ENCODE results near the gene TBX15.
"Not testable (repeated sequence)": the region's sequence is repeated elsewhere in the genome, so short reads cannot be mapped to it uniquely, and the experiment has no call there.

TBX15 gene

DNA sequence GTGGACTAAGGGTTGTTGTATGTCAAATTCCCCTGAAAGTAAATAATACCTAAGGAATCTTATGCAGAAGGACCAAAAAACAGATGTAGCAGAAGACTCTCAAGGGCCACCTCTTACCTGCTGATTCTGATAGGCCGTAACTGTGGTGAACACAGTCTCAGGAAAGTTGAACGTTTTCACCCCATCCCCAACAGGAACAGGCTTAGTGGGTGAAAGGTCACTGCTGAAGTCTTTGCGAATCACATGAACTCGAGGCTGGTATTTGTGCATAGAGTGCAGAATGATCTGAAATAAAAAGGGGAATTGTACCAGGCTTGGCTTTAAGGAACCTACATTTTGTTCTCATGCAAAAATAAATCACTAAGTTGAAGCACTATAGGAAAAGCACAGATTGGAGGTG lies 64.8 kb downstream of the TBX15 start:
- DNase-seq: no peak

DNA sequence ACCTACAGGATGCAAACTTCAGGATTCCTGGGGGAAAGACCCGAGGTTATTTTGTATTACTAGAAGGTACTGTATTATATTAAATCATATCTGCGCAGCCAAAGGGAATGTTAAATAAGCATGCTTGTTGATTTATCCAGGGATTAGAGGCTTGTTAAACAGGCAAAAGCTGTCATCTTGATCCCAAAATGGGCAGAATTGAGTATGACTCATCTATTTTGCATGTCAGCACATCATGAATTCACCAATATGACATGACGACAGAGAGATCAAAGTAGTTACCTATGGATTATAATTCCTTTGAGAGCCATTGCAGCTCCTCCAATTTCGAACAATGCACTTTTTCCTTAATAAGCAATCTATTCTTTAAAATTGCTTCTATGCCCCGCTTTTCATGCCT lies 66.1 kb downstream of the TBX15 start:
- DNase-seq: no peak

DNA sequence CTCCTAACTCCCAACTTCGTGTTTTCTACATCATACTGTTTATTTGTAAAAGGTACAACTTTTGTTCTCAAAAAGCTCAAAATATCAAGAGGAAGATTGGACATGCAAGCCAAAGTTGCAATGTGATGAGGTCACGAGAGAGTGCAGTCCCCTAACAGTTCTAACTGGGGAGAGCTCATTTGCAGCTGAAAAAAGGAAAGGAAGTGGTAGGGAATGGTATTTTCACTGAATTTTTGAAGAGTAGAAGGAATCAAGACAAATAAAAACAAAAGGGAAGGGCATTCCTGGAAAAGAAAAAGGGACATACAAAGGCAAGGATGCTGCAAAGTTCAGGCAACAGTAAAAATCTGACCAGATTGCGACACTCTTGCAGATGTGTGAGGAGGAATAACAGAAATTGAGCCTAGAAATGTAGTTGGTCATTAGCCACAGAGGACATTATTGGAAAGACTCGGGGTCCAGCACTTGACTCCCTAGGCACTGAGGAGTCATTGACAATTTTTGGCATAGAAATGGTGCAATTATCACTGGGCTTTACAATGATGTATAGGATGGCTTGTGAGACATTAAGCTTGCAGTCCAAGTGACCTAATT lies 67.9 kb downstream of the TBX15 start:
- DNase-seq: no peak

DNA sequence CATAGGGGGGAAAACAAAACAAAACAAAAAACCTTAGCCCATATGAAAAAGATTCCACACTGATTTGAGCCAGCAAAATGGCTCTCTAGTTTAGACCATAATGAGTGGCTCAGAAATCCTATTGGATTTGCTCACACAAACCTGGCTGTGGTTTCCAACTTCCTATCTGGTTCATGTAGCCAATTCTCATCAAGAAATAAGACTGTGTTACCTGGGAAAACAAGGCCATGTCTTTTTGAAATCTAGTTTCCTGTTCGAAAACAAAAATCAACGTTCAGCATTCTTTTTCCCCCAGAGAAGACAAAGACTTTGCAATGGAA lies 69.2 kb downstream of the TBX15 start:
- DNase-seq: no peak

DNA sequence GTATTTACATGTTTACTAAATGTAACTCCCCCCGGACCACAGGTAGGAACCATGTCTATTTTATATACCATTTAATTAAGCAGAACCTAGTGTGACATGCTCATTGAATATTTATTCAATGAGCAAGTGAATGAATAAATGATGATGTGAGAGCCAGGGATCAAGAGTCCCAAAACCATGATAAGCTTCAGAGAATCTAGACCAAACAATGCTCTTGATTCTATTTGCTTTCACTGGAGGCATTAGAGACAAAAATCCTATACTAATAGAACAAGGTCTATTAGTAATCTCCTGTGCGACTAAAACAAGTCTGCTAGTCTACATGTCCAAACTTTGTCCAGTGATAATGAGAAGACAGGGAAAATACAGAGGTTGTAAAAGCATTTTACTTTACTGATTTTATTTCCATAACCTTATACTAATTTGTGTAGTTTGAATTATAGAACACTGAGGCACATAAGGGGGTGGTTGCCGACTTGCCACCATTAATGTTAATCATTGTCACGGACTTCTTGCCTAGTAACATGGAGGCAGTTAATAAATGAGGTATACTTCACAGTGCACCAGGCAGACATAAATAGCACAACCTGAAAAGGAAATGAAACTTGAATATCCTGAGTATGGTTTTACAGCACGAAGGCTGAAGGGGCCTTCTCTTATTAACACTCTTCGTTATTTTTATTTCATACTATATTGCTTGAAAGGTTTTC lies 69.8 kb downstream of the TBX15 start:
- no peak for DNase-seq

DNA sequence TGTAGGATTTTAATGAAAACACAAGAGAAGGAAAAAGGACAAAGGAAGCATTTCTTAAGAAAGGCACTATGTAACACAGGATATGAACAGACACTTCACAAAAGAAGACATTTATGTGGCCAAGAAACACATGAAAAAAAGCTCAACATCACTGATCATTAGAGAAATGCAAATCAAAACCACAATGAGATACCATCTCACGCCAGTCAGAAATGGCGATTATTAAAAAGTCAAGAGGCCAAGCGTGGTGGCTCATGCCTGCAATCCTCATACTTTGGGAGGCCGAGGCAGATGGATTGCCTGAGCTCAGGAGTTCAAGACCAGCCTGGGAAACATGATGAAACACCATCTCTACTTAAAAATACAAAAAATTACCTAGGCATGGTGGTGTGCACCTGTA lies 71.8 kb downstream of the TBX15 start:
- DNase-seq: not testable (repeated sequence)

GRCh38 chr1:118914379-118915161 lies 73.6 kb downstream of the TBX15 start:
- no peak for DNase-seq

DNA sequence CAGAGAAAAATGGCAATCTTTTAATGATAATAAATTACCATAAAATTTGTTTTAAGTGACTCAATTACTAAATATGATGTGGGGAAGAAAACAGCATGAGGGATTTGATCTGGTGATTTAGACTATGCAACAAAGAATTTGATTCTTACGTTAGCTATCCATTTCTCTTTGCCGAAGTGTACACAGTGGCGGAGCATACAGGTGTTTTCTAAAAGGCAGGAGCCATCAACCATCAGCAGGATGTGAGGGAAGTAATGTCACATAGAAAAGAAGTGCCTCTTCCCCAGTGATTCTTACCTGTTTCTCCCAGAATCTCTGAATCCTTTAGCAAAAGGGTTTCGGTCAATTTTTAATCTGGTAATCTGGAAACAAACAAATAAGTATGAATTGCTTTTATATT lies 74.3 kb downstream of the TBX15 start:
- DNase-seq: no peak

GRCh38 chr1:118912574-118912973 lies 75.6 kb downstream of the TBX15 start:
- no peak for DNase-seq

- DNase-seq: no peak
These were observed 76.6 kb downstream of the TBX15 start for GRCh38 chr1:118911571-118911970.

- no peak for DNase-seq
These were observed 80.7 kb downstream of the TBX15 start for GRCh38 chr1:118907466-118907865.

GRCh38 chr1:118905671-118906070 lies 82.5 kb downstream of the TBX15 start:
- DNase-seq: no peak

DNA sequence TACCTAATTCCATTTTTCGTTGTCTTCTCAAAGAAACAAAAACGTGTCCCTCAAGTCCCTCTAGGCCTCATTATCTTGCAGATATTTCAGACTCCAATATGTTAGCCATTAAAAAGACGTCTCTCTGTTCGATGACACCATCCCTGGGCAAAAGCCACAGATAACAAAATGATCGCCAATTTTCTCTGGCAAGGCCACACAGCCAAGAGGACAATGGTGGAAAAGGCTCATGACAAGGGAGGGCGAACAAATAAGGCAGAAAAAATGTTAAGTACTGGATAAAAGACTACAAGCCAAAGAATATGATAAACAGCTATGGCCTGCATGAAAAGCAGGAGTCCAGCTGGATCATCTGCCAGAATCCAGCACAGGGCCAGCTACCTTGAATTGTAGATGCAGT lies 82.9 kb downstream of the TBX15 start:
- no peak for DNase-seq

DNA sequence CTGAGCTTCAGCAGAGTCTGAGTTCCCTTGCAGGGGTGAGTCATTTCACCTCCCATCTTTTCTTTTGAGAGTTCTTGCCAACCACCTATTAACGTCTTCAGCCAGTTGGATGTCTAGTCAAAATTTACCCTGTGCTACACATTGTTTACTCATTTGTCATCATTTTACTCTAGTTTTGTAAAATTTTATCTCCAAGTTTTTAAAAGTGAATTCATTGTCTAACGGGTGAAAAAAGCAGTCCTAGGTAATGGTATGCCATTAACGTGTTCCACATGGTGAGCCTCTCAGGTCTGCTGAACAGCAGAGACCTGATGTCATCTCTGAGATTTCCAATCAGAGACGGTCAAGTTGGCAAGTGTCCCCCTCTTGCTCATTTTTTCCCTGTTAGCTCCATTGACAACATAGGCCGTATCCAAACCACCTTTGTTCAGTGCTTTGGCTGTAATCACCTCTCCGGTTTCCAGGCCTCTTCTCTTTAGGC lies 85.4 kb downstream of the TBX15 start:
- no peak for DNase-seq

DNA sequence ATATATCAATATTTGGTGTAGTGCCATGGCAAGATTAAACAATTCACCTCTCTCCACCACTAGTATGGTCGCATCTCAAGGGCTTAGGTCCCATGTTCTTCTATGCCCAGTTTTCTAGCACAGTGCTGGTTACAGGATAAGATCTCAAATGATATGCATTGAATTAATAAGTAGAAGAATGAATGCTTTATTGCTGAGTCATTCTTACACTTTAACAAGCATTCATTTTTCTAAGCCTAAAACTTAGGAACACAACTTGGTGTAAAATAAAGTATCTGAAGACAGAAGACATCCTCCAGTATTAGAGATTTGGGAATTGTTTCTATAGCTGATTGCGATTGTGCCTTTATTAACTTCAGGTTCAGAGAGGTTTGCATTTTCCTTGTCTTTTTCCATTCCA lies 85.8 kb downstream of the TBX15 start:
- no peak for DNase-seq

GRCh38 chr1:118900643-118901440 lies 87.3 kb downstream of the TBX15 start:
- no peak for DNase-seq

DNA sequence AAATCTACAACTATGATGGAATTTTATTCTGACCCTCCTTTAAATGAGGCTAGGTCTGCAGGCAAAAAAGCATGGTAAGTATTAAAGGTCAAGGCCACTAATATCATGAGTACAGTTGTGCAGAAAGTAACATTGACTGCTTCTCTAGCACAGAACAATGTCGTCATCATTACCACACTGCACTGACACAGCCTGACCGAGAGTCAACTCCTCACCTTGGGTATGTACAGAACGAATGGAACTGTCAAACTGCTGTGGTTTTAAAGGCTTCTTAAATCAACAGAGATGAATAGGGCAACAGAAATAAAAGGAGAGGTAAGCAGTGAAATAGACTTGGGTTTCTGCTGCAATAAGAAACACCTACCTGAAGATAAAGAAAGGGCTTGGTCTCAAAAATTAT lies 88.8 kb downstream of the TBX15 start:
- DNase-seq: no peak

DNA sequence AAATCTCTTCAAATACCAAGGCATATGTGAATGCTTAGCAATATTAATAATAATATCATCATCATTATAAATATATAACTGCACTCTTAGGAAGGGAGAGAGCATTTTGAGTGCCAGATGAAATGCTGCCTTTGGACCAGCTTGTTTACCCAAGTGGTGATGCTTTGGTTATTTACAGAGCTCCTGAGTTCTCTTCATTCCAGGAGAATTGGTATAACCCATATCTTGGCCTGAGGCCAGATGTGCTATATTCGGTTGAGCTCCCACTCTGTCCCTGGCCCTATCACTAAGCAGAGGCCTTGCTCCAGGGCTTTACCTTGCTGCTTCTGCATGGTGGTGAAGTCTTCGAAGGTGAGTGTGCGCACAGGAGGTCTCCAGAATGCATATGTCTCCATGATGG lies 89.4 kb downstream of the TBX15 start:
- DNase-seq: no peak

DNA sequence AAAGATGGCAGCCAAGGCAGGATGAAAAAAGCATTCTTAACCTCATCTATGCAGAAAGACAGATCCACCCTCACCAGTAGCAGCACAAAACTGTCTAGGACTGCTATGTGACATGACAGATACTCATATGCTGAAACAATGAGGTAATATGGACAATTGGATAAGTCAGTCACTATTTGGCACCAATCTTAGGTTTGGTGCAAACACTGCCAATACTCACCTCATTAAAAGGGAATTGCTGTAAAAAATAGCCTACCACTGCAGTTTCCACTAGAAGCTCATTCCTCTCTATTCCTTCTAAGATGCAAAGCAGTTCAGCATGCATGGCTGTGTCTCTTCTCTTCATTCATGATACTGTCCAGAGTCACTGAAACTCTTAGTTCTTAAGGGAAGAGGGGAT lies 91.7 kb downstream of the TBX15 start:
- DNase-seq: no peak

DNA sequence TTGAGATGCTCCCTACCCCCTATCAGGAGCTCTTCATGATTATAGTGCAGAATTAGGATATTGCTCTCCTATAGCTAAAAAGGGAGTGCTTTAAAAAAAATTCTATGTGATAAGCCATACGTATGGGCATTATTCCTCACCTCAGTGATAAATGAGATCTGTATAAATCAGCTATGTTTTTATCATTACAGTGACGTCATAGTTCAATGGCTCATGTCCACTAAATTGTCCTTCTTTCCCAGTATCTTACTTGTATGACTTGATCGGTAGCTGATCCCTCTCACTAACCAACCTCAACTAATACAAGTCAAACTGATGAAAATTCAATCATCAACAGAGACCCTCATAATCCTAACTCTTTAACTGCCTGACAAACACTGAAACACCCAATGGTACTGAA lies 93.3 kb downstream of the TBX15 start:
- DNase-seq: no peak

DNA sequence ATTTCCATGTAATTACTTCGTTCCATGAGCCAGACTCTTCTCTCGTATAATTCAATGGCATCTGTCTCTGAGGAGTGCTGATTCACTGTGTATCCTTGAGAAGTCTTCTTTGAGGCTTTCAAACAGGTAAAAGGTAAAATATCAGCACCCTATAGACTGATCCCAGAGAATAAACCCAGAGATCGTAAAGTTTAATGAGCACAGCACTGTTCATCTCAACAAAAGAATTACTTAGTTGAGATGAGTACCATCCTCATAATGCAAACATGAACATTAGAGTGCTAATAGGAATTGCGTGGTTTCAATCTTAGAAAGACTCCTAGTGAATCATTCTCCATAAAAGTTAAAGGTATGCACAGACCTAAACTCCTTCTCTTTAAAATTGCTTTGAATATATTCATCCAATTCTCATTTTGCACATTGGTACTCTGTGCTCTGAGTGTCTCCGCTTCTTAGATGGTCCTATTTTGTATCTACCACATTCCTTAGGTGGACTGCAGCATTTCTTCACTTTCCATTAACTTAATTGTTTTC lies 97.2 kb downstream of the TBX15 start:
- DNase-seq: no peak

DNA sequence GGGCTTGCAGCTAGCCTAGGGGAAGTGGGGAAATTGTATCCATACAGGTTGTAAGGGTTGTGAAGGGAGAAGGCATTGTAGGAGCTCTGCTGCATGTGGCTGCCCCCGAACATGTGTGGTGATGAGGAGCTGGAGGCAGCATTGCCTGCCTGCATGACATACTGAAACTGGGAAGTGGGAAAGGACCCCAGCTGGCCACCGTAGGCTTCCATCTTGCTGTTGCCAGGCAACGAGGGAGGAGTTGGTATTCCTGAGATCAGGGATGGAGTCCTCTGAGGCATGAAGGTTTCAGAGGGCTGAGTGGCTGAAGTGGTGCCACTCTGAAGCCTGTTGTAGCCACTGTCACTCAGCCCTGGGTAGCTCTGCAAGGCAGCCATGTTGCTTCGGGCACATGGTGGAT lies 103.2 kb downstream of the TBX15 start:
- DNase-seq: no peak

GRCh38 chr1:118881751-118882150 lies 106.4 kb downstream of the TBX15 start:
- DNase-seq: no peak

All from stimulated activated CD4-positive, alpha-beta T cell treated with anti-CD3 and anti-CD28 coated beads, Interleukin-1b, Interleukin-23, amount 100 ng/mL, for 48 hours (primary cell).